Lower lobe of right lung (tissue), 2 donors: ENCODE data around the gene FRMPD1. TPM values are rescaled to one million over a fixed set of nuclear protein-coding genes. Genes with fewer than 3 reads are reported as not detected.

ENCODE experiments used
- ATAC-seq, 2 donors: fragments of 200-7000 bp; cut with Tn5 transposase; one replicate each; pipeline ENCODE4 v1.9.1; 2020 to 2022; ENCODE audit warnings: mild to moderate bottlenecking in 2 of 2, moderate library complexity in 2 of 2
- DNase-seq: peaks from one replicate; pipeline ENCODE4 v3.0.0-alpha.2; 2020
- H3K27ac ChIP-seq: fragments of 200-600 bp; one replicate; pipeline ENCODE4 v1.8.0; 2022
- H3K27me3 ChIP-seq: fragments of 200-600 bp; one replicate; pipeline ENCODE4 v1.8.0; 2022; ENCODE audit warnings: low read depth
- H3K36me3 ChIP-seq: fragments of 200-600 bp; one replicate; pipeline ENCODE4 v1.8.0; 2022; ENCODE audit warnings: mild to moderate bottlenecking
- H3K4me1 ChIP-seq: fragments of 200-600 bp; one replicate; pipeline ENCODE4 v1.8.0; 2022
- H3K4me3 ChIP-seq: fragments of 200-600 bp; one replicate; pipeline ENCODE4 v1.8.0; 2022; ENCODE audit warnings: mild to moderate bottlenecking
- H3K9me3 ChIP-seq: fragments of 200-600 bp; one replicate; pipeline ENCODE4 v1.8.0; 2022
- CTCF ChIP-seq: fragments of 200-600 bp; IDR thresholded peaks from one replicate; pipeline ENCODE4 v1.8.0; 2022; ENCODE audit warnings: antibody characterized with exemption, mild to moderate bottlenecking
- intact Hi-C: fragments of 100-400 bp; cut with DNase I; formaldehyde crosslinking; loops from one replicate; pipeline ENCODE4 v1.11.0; 2022
- total RNA-seq: library from RNA; stranded (reverse); fragmentation: NEBNext Ultra II Directional; extraction: Animal tissue kit (Norgen Biotek cat#: 25700); gene quantifications from one replicate; pipeline ENCODE4 v1.2.1, GENCODE V29; 2021
- donor health status: DM: no; HTN: yes; CAD: no; lungs with severe emphysema.

The FRMPD1 gene
- total RNA-seq, 1 donor from 2014 or later = 0.06 TPM

GRCh38 chr9:37732952-37733351 is 82.2 kb downstream of the FRMPD1 start:
- Histone ChIP-seq H3K4me3 (no peak overlapping the region), H3K4me1 (no peaks in the 10 kb centered on the region), H3K27ac (no peak overlapping the region), H3K36me3 (no peaks in the 10 kb centered on the region), H3K27me3 (peaks cover 16% of the 10 kb centered on the region), H3K9me3 (no peaks in the 10 kb centered on the region)
- no peak for TF ChIP-seq CTCF
- ATAC-seq (no peak), DNase-seq (no peak)
- intact Hi-C loops = no loop called here

GRCh38 chr9:37739222-37739621 is 88.5 kb downstream of the FRMPD1 start:
- intact Hi-C loops = no loop called here
- ATAC-seq (no peak), DNase-seq (no peak)
- H3K4me1 ChIP-seq = no peaks in the 10 kb centered on the region
- TF ChIP-seq CTCF = no peak
- H3K36me3 ChIP-seq = no peaks in the 10 kb centered on the region
- H3K27ac ChIP-seq = no peak overlapping the region
- H3K9me3 ChIP-seq = no peaks in the 10 kb centered on the region
- H3K27me3 ChIP-seq = peaks cover 3% of the 10 kb centered on the region
- no peak overlapping the region for H3K4me3 ChIP-seq

- H3K4me1 ChIP-seq = no peaks in the 10 kb centered on the region
- ATAC-seq (no peak), DNase-seq (no peak)
- TF ChIP-seq CTCF = no peak
- H3K9me3 ChIP-seq = no peaks in the 10 kb centered on the region
- H3K27ac ChIP-seq = no peak overlapping the region
- H3K4me3 ChIP-seq = no peak overlapping the region
- H3K27me3 ChIP-seq = peaks cover 3% of the 10 kb centered on the region
- no peaks in the 10 kb centered on the region for H3K36me3 ChIP-seq
- intact Hi-C loops = no loop called here
These were observed 89.4 kb downstream of the FRMPD1 start for GRCh38 chr9:37740128-37740527.

- Histone ChIP-seq H3K27me3 (peaks cover 3% of the 10 kb centered on the region), H3K4me3 (no peak overlapping the region), H3K36me3 (no peaks in the 10 kb centered on the region), H3K27ac (no peak overlapping the region), H3K4me1 (no peaks in the 10 kb centered on the region), H3K9me3 (no peaks in the 10 kb centered on the region)
- no peak for TF ChIP-seq CTCF
- intact Hi-C loops = no loop called here
- ATAC-seq = no peak
- no peak for DNase-seq
These were observed 90.0 kb downstream of the FRMPD1 start for GRCh38 chr9:37740631-37741328.

- no peak overlapping the region for H3K4me3 ChIP-seq
- no peak overlapping the region for H3K27ac ChIP-seq
- no peaks in the 10 kb centered on the region for H3K36me3 ChIP-seq
- H3K9me3 ChIP-seq = no peaks in the 10 kb centered on the region
- no peak for TF ChIP-seq CTCF
- no peaks in the 10 kb centered on the region for H3K4me1 ChIP-seq
- intact Hi-C loops = no loop called here
- DNase-seq (no peak), ATAC-seq (no peak)
- no peaks in the 10 kb centered on the region for H3K27me3 ChIP-seq
These were observed 95.2 kb downstream of the FRMPD1 start for GRCh38 chr9:37745970-37746369.
